Measurements from ENCODE around the gene DAP. TPM values are rescaled to one million over a fixed set of nuclear protein-coding genes. Genes with fewer than 3 reads are reported as not detected.

The DAP gene
- total and polyA plus RNA-seq, 2 donors (not counting 1 experiment from before 2014, with no cell fraction given), result 56.6 to 158 TPM

GRCh38 chr5:10674096-10674495 lies 86.9 kb downstream of the DAP start:
- Histone ChIP-seq H4K20me1 (ENCODE audit: control insufficient read depth, extremely low read depth, insufficient read depth, low read length) (no peaks in the 10 kb centered on the region), H3K9ac (ENCODE audit: insufficient read depth, low read length) (no peak overlapping the region), H3K9me3 (ENCODE audit: control insufficient read depth, insufficient read depth, low read depth, low read length) (no peaks in the 10 kb centered on the region), H3K36me3 (ENCODE audit: control insufficient read depth, insufficient read depth, low read length) (no peaks in the 10 kb centered on the region), H3K4me3 (replicated peaks in 1 of 4; ENCODE audit: control extremely low read depth in 1 of 4, insufficient read depth in 1 of 4, low read depth in 3 of 4, low read length in 4 of 4) (no peak overlapping the region), H3K79me2 (ENCODE audit: control insufficient read depth, insufficient read depth, low read length) (no peaks in the 10 kb centered on the region), H3K4me1 (ENCODE audit: control insufficient read depth, extremely low read depth, insufficient read depth, low read length) (no peaks in the 10 kb centered on the region), H3K4me2 (ENCODE audit: extremely low read depth, insufficient read depth, low read length) (no peak overlapping the region), H3K27ac (ENCODE audit: insufficient read depth, low read length) (no peak overlapping the region), H3K27me3 (ENCODE audit: control insufficient read depth, insufficient read depth, low read length) (no peaks in the 10 kb centered on the region), H2AFZ (ENCODE audit: low read length) (no peak overlapping the region)
- DNase-seq (ENCODE audit: low read depth in 2 of 2), result no peak
- TF ChIP-seq EZH2 (IDR thresholded peaks at IDR 0.05; ENCODE audit: low read length, missing control alignments) (no peak), CTCF (conservative IDR thresholded peaks at IDR 0.05 in 1 of 2, IDR thresholded peaks at IDR 0.05 in 1 of 2; ENCODE audit: low read depth in 1 of 2, low read length in 2 of 2) (no peak)

DNA sequence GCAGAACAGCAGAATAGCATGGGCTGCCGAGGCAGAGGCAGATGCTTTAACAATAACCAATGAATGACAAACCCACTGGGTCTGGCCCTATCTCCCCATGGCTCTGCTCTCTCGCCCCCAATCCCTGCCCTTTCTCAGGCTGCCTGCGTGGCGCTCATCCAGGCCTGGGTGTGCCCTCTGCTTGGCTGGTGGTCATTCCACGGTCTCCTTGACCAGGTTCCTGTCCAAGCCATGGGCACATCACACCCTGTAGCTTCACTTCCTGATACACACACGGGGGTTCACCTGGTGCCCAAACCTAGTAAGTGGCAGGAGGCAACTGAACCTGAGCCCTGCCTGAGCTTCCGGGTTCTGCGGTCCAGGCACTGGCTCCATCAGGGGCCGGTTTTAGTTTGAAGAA lies 87.6 kb downstream of the DAP start:
- TF ChIP-seq EZH2 (IDR thresholded peaks at IDR 0.05; ENCODE audit: low read length, missing control alignments) (no peak), CTCF (conservative IDR thresholded peaks at IDR 0.05 in 1 of 2, IDR thresholded peaks at IDR 0.05 in 1 of 2; ENCODE audit: low read depth in 1 of 2, low read length in 2 of 2) (no peak)
- H3K9me3 ChIP-seq (ENCODE audit: control insufficient read depth, insufficient read depth, low read depth, low read length), result no peaks in the 10 kb centered on the region
- H3K36me3 ChIP-seq (ENCODE audit: control insufficient read depth, insufficient read depth, low read length), result no peaks in the 10 kb centered on the region
- H3K79me2 ChIP-seq (ENCODE audit: control insufficient read depth, insufficient read depth, low read length), result no peaks in the 10 kb centered on the region
- H3K4me3 ChIP-seq (replicated peaks in 1 of 4; ENCODE audit: control extremely low read depth in 1 of 4, insufficient read depth in 1 of 4, low read depth in 3 of 4, low read length in 4 of 4), result no peak overlapping the region
- no peak overlapping the region for H3K4me2 ChIP-seq (ENCODE audit: extremely low read depth, insufficient read depth, low read length)
- H3K4me1 ChIP-seq (ENCODE audit: control insufficient read depth, extremely low read depth, insufficient read depth, low read length), result no peaks in the 10 kb centered on the region
- H3K27ac ChIP-seq (ENCODE audit: insufficient read depth, low read length), result no peak overlapping the region
- H2AFZ ChIP-seq (ENCODE audit: low read length), result no peak overlapping the region
- H3K27me3 ChIP-seq (ENCODE audit: control insufficient read depth, insufficient read depth, low read length), result no peaks in the 10 kb centered on the region
- no peaks in the 10 kb centered on the region for H4K20me1 ChIP-seq (ENCODE audit: control insufficient read depth, extremely low read depth, insufficient read depth, low read length)
- DNase-seq (ENCODE audit: low read depth in 2 of 2), result no peak
- no peak overlapping the region for H3K9ac ChIP-seq (ENCODE audit: insufficient read depth, low read length)

DNA sequence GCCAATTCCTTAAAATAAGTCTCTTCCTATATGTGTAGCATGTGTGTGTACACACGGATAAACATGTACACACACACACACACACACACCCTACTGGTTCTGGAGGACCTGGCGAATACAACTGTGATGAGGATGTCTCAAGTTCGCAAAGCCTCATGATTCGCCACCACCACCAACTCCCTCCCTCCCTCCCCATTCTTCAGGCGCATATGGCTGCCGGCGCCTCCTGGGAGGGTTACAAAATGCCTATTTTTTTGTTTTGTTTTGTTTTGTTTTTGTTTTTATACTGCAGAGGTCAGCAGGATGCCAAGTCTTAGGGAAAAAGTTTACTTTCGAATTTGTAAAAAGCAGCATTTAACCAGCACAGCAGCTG lies 88.0 kb downstream of the DAP start:
- no peak for DNase-seq (ENCODE audit: low read depth in 2 of 2)
- TF ChIP-seq CTCF (conservative IDR thresholded peaks at IDR 0.05 in 1 of 2, IDR thresholded peaks at IDR 0.05 in 1 of 2; ENCODE audit: low read depth in 1 of 2, low read length in 2 of 2) (no peak), EZH2 (IDR thresholded peaks at IDR 0.05; ENCODE audit: low read length, missing control alignments) (no peak)
- no peaks in the 10 kb centered on the region for H4K20me1 ChIP-seq (ENCODE audit: control insufficient read depth, extremely low read depth, insufficient read depth, low read length)

More for the DNA sequence above, 88.0 kb downstream of the DAP start:
- H3K4me3 ChIP-seq (replicated peaks in 1 of 4; ENCODE audit: control extremely low read depth in 1 of 4, insufficient read depth in 1 of 4, low read depth in 3 of 4, low read length in 4 of 4), result no peak overlapping the region
- no peaks in the 10 kb centered on the region for H3K36me3 ChIP-seq (ENCODE audit: control insufficient read depth, insufficient read depth, low read length)
- H3K27me3 ChIP-seq (ENCODE audit: control insufficient read depth, insufficient read depth, low read length), result no peaks in the 10 kb centered on the region
- H3K4me2 ChIP-seq (ENCODE audit: extremely low read depth, insufficient read depth, low read length), result no peak overlapping the region
- H3K4me1 ChIP-seq (ENCODE audit: control insufficient read depth, extremely low read depth, insufficient read depth, low read length), result no peaks in the 10 kb centered on the region
- H3K9me3 ChIP-seq (ENCODE audit: control insufficient read depth, insufficient read depth, low read depth, low read length), result no peaks in the 10 kb centered on the region
- H2AFZ ChIP-seq (ENCODE audit: low read length), result no peak overlapping the region
- H3K27ac ChIP-seq (ENCODE audit: insufficient read depth, low read length), result no peak overlapping the region
- H3K79me2 ChIP-seq (ENCODE audit: control insufficient read depth, insufficient read depth, low read length), result no peaks in the 10 kb centered on the region
- H3K9ac ChIP-seq (ENCODE audit: insufficient read depth, low read length), result no peak overlapping the region

Data from fibroblast of lung (primary cell).